GM19463 (cell line): ENCODE measurements around the gene ZNF185.
A peak's percentile ranks its signal among the peaks of the same experiment; 100 is the strongest.

Experiments
- ATAC-seq: cut with Tn5 transposase; IDR thresholded peaks from one replicate; pipeline ENCODE4 v1.9.1; 2021; ENCODE audit warnings: mild to moderate bottlenecking, moderate library complexity; ENCODE audit not compliant: unreplicated experiment

Gene ZNF185

DNA sequence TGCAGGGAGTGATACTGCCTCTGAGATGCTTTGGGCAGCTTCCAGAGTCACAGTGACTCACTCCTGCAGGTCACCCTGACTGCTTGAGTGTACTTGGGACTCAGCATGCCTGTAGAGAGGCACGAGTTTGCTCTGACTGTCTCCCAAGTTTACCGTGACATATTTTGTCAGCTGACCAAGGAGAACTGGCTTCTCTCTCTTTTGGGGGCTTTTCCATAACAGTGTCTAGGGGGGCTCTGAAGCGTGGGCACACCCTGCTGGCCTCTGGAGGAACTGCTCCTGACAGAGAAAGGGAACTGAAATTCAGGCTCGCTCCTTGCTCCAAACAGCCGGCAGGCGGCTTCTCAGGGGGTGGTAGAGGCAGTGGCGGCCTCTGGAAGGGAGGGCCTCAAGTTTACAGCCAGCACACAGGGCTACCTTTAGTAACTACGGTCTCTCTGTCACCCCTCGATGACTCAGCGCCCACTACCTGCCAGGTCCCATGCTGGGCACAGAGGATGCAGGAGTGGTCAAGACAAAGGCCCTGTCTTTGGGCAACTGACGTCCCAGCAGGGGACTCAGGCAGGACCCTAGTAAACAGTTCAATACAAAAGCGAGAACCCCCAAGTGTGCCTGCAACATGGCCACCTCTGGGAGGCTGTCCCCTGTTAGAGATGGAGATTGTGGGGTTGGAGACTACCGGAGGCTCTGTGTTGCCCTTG, 17.8 kb downstream of the ZNF185 start:
- ATAC-seq, result peak; percentile 86

- ATAC-seq, result no peak
These were observed 20.1 kb downstream of the ZNF185 start for GRCh38 chrX:152917656-152918579.

DNA sequence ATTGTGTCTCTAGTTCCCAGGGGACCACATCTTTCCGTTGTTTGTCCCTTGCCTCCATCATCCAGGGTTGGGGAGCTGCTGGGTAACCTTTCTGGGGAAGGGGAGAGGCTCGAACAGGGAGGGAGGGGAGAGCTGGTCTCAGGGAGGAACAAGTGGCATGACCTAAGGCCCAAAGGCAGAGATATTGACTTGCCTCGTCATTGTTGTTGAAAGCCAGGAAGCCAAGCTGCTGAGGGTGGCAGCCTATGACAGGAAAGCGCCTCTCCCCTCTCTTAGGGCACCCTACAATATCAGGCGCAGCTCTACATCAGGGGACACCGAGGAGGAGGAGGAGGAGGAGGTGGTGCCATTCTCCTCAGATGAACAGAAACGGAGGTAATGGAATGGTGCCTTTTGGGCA, 20.8 kb downstream of the ZNF185 start:
- ATAC-seq, result no peak

GRCh38 chrX:152923599-152923998, 25.7 kb downstream of the ZNF185 start:
- no peak for ATAC-seq

- no peak for ATAC-seq
These were observed 28.0 kb downstream of the ZNF185 start for GRCh38 chrX:152925835-152926234.

GRCh38 chrX:152926279-152926678, 28.4 kb downstream of the ZNF185 start:
- ATAC-seq, result peak; percentile 88

DNA sequence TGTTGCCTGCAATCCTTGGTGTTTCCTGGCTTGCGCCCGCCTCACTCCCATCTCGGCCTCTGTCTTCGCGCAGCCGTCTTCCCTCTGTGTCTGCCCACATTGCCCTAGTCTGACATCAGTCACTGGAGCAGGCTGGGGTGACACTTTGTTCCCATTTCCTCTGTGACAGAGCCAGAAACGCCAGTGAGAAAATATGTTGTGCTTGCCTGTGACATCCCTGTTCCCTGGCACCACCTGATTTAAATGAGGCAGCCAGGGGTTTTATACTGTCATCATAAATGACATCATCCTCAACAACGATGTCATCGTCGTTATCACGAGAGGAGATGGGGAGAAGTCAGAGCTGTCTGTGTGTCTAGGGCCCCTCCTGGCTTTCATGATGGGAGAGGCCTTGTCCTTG, 29.1 kb downstream of the ZNF185 start:
- ATAC-seq, result no peak

- ATAC-seq, result no peak
These were observed 30.2 kb downstream of the ZNF185 start for GRCh38 chrX:152927858-152928760.

GRCh38 chrX:152928761-152929400, 31.0 kb downstream of the ZNF185 start:
- no peak for ATAC-seq

GRCh38 chrX:152929898-152930297, 32.0 kb downstream of the ZNF185 start:
- no peak for ATAC-seq

GRCh38 chrX:152930516-152930915, 32.6 kb downstream of the ZNF185 start:
- no peak for ATAC-seq

GRCh38 chrX:152932144-152932543, 34.3 kb downstream of the ZNF185 start:
- no peak for ATAC-seq

DNA sequence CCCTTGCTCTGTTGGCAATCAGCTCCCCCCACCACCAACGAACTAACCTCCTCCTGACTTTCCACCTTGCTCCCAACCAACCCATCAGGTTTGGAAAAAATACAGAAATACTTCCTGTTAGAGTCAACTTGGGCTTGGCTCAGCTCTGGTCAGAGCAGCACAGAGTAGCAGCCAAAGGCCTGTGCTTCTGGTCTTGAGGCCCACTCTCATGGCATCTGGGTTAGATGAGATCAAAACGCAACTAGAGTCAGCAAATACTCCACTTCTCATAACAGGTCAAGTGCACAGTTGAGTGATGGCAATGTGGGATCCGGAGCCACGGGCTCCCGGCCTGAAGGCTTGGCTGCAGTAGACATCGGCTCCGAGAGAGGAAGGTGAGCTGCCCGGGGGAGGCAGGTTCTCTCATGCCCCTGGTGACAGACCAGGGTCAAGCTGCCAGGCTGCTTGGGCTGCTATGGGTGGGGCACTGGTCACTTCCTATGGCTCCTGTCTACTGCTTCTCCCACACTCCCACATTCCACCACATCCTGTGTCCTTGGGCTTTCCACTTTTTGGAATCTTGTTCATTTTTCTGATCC, 34.8 kb downstream of the ZNF185 start:
- ATAC-seq, result no peak

DNA sequence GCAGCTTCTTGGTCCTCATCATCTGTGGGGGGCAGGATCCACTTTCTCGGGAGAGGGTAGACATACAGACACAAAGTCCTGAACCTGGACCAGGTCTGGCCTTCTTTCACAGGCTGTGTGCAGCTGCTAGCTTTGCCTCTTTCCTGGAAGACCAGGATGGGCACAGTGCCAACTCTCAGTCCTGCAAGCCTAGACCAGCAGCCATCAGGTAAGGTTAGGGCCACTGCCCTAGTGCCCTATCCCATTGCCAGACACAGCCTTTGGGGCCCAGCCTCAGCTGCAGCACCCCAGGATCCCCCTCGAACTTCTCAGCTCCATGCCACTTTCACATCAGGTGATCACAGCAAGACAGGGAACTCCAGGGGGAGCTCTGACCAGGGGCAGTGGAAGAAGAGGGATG, 38.4 kb downstream of the ZNF185 start:
- ATAC-seq, result no peak

DNA sequence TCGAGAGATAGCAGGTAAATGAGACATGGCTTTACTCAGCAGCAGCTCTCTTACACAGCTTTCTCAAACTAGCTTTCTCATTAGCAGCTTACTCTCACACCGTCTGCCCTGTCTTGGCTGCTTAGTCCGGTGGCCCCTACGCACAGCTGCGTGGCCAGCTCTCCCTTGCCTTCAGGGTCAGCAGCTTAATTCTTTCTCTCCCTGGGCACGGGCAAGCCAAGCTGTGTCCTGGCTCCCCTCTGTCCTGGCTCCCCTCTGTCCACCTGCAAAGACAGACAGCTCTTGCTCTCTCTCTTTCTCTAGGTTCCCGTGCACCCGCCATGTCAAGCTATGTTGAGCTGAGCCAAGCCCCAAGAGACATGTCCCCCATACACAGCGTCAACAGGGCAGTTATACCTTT, 39.4 kb downstream of the ZNF185 start:
- no peak for ATAC-seq

- ATAC-seq, result peak; percentile 89
These were observed 43.6 kb downstream of the ZNF185 start for GRCh38 chrX:152941328-152942076.

DNA sequence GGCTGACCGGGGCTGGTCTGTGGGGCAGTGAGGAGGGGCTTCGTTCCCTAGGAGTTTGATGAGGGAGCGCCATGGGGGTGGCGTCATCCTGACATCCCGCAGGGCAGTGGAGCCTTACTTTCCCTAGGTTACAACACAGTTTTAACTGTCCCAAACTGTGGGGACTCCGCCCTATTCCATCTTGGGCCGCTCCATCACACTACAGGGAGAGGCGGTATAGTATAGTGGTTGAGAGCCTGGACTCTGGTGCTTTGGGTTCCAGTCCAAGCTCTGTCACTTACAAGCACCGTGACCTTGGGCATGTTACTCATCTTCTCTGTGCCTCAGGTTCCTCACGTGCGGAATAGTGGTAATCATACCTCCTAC, 44.2 kb downstream of the ZNF185 start:
- ATAC-seq, result no peak

GRCh38 chrX:152943826-152944225, 46.0 kb downstream of the ZNF185 start:
- no peak for ATAC-seq
